ENCODE measurements around the gene WSB1. TPM values are rescaled to one million over a fixed set of nuclear protein-coding genes. Genes with fewer than 3 reads are reported as not detected.

WSB1 gene
- total and polyA plus RNA-seq, 9 of the 15 experiments (the other 6 are each of a cell fraction or from before 2014, with no cell fraction given) = 22.8 to 229 (median 81.1) TPM

- TF ChIP-seq SREBF1 (IDR thresholded peaks at IDR 0.05; ENCODE audit: borderline replicate concordance, low read depth, low read length) = no peak
- no peak for TF ChIP-seq MAFF (IDR thresholded peaks at IDR 0.05; ENCODE audit: low read length)
- TF ChIP-seq, protein P1, sequence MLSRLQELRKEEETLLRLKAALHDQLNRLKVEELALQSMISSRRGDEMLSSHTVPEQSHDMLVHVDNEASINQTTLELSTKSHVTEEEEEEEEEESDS (CRISPR knock-in tag; IDR thresholded peaks at IDR 0.05) = no peak
These were observed 24.7 kb downstream of the WSB1 start (continued) for GRCh38 chr17:27318633-27319032.

- peak; percentile 10 for ATAC-seq
- in situ Hi-C loops (cut with MboI) = no loop called here
- POLR2A ChIA-PET = interaction anchor here (0.7 to 8.3 kb wide), 11 partner anchors 8 to 232 kb away, joined by 3 to 88 read pairs (median 3); partner anchors contain the start of gene WSB1
- peak; percentile 38; the same call in 1 of the 2 replicates for TF ChIP-seq NFIC (IDR thresholded peaks at IDR 0.05)
- no peak for TF ChIP-seq ZKSCAN1 (IDR thresholded peaks at IDR 0.05; ENCODE audit: low read depth, low read length)
- no peak for TF ChIP-seq PHB2 (IDR thresholded peaks at IDR 0.05; ENCODE audit: low read depth)
- TF ChIP-seq, protein P2, sequence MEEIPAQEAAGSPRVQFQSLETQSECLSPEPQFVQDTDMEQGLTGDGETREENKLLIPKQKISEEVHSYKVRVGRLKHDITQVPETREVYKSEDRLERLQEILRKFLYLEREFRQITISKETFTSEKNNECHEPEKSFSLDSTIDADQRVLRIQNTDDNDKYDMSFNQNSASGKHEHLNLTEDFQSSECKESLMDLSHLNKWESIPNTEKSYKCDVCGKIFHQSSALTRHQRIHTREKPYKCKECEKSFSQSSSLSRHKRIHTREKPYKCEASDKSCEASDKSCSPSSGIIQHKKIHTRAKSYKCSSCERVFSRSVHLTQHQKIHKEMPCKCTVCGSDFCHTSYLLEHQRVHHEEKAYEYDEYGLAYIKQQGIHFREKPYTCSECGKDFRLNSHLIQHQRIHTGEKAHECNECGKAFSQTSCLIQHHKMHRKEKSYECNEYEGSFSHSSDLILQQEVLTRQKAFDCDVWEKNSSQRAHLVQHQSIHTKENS (CRISPR knock-in tag; IDR thresholded peaks at IDR 0.05) = no peak
- no peak for TF ChIP-seq REST (IDR thresholded peaks at IDR 0.05; ENCODE audit: borderline replicate concordance)
- no peak for TF ChIP-seq REST (CRISPR knock-in tag; IDR thresholded peaks at IDR 0.05; ENCODE audit: low read depth)
- TF ChIP-seq RHOXF2B (CRISPR knock-in tag; conservative IDR thresholded peaks at IDR 0.05) = no peak
- TF ChIP-seq POLR2G (IDR thresholded peaks at IDR 0.05; ENCODE audit: low read depth, low read length) = 0 out of 2 replicates have a peak, but pooled peaks have one; percentile 37
- TF ChIP-seq NCOA4 (IDR thresholded peaks at IDR 0.05; ENCODE audit: partially characterized antibody) = no peak
These were observed 25.8 kb downstream of the WSB1 start for GRCh38 chr17:27319541-27320221.

More at GRCh38 chr17:27319541-27320221, 25.8 kb downstream of the WSB1 start:
- Histone ChIP-seq H3K9me3 (replicated peaks; ENCODE audit: control insufficient read depth, insufficient read depth, low read depth, low read length) (no peaks in the 10 kb centered on the region), H3K4me3 (no peak overlapping the region), H3K36me3 (ENCODE audit: control insufficient read depth, insufficient read depth, low read length) (peaks cover 34% of the 10 kb centered on the region), H3K27ac (ENCODE audit: extremely low read depth, low read depth, low read length) (no peak overlapping the region), H2AFZ (ENCODE audit: low read depth, low read length) (no peak overlapping the region), H3K79me2 (ENCODE audit: control insufficient read depth, insufficient read depth, low read length) (no peaks in the 10 kb centered on the region), H4K20me1 (replicated peaks; ENCODE audit: control insufficient read depth, insufficient read depth, low read length) (no peaks in the 10 kb centered on the region), H3K9ac (ENCODE audit: insufficient read depth in 1 of 2, low read depth in 2 of 2, low read length in 2 of 2) (peak overlapping the region in 1 of 2 experiments; percentile 62; a peak in 1 of 4 replicates), H3K4me2 (ENCODE audit: insufficient read depth, low read length) (no peak overlapping the region), H3K27me3 (ENCODE audit: control insufficient read depth in 2 of 2, insufficient read depth in 2 of 2, low read length in 2 of 2) (no peaks in the 10 kb centered on the region), H3K4me1 (replicated peaks in 1 of 2; ENCODE audit: control insufficient read depth in 2 of 2, insufficient read depth in 2 of 2, low read length in 2 of 2) (peaks cover 7 to 13% of the 10 kb centered on the region in 2 experiments; a peak in 4 of 5 replicates), H3K9me1 (ENCODE audit: control insufficient read depth, insufficient read depth, low read length) (no peaks in the 10 kb centered on the region)
- no peak for FAIRE-seq
- no TSS peak for BruUV-seq (replicated peaks)
- intact Hi-C loops (cut with micrococcal nuclease) = loop anchor here (5.0 kb wide), 1 partner anchor 72 kb away; no protein-coding TSS in a partner anchor
- CTCF ChIA-PET (ENCODE audit: low intra/inter-chr PET ratio) = no interaction called here
- 64% methylated on average over 4 of the region's 4 CpGs for WGBS (ENCODE audit: insufficient coverage, low coverage, missing lambda C conversion rate)
- no peak for DNase-seq (ENCODE audit: extremely low read depth in 1 of 4, low spot score in 3 of 4)
